Measurements from ENCODE around the gene TAF11.

DNA sequence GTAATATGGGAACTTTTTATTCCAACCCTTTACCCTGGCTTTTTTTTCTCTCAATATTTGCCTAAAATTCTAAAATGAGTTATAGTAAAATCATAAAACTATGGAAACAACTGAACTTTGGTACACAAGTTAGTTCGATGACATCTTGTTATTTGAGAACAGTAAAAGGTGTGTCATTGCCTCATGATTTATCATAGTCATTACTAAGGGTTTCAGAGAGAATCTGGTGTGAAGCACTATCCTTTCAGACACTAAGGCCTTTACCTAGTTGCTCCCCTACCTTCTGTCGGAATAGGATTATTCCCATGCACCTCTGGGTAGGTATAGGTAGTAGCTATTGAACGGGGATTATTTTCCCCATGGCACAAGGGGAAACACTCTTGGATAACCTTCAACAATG, 11.4 kb downstream of the TAF11 start:
- TF ChIP-seq TAF1 (IDR thresholded peaks at IDR 0.05; ENCODE audit: borderline replicate concordance, insufficient read depth, low read length): no peak
- TF ChIP-seq POLR2AphosphoS5 (IDR thresholded peaks at IDR 0.05; ENCODE audit: low read depth, low read length): no peak
- TF ChIP-seq SIN3A (IDR thresholded peaks at IDR 0.05; ENCODE audit: borderline replicate concordance, insufficient read depth, low read length): no peak
- TF ChIP-seq, protein P1, sequence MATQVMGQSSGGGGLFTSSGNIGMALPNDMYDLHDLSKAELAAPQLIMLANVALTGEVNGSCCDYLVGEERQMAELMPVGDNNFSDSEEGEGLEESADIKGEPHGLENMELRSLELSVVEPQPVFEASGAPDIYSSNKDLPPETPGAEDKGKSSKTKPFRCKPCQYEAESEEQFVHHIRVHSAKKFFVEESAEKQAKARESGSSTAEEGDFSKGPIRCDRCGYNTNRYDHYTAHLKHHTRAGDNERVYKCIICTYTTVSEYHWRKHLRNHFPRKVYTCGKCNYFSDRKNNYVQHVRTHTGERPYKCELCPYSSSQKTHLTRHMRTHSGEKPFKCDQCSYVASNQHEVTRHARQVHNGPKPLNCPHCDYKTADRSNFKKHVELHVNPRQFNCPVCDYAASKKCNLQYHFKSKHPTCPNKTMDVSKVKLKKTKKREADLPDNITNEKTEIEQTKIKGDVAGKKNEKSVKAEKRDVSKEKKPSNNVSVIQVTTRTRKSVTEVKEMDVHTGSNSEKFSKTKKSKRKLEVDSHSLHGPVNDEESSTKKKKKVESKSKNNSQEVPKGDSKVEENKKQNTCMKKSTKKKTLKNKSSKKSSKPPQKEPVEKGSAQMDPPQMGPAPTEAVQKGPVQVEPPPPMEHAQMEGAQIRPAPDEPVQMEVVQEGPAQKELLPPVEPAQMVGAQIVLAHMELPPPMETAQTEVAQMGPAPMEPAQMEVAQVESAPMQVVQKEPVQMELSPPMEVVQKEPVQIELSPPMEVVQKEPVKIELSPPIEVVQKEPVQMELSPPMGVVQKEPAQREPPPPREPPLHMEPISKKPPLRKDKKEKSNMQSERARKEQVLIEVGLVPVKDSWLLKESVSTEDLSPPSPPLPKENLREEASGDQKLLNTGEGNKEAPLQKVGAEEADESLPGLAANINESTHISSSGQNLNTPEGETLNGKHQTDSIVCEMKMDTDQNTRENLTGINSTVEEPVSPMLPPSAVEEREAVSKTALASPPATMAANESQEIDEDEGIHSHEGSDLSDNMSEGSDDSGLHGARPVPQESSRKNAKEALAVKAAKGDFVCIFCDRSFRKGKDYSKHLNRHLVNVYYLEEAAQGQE (IDR thresholded peaks at IDR 0.05; ENCODE audit: insufficient read depth in 1 of 2, low read depth in 2 of 2, low read length in 2 of 2): no peak
